NCI-H1417 treated with DMSO at 0.1 percent for 48 hours (cell line): Measurements from ENCODE around the gene DNAAF1.

Source experiments
- DNase-seq: peaks from one replicate; lab custom pipeline; 2025; lab: John Stamatoyannopoulos, UW

DNAAF1 gene

DNA sequence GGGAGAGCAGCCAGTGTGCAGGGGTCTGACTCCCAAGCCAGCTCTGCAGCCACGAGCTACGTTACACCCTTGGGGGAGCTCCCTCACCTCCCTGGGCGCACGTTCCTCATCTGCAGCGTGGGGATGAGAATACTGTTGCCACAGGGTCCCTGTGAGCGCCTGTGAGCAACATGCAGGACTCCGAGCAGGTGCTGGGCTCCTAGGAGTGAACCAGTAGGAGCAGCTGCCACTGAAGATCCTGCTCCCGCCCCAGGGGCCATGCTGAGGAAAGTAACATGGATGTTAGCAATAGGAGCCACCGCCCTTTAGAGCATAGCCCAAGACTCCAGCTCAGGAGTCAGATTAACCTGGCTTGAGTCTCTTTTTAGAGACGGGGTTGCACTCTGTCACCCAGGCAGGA lies 15.9 kb downstream of the DNAAF1 start:
- no peak for DNase-seq

DNA sequence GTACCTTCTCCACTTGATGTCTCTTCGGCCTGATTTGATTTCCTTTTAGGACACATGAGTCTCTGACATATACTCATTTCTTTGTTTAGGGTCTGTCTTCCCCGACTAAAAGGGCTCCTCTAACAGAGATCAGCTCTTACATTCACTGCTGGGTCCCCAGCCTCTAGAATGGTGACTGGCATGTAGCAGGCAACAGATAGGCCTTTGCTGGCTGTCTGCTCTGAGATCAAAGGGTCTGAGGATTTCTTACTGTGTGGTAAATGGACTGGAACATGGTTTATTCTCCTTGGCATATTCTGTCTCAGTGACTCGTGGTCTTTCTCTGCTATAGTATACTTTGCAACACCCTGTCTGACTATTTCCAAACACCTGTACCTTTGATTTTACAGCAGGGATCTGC lies 16.7 kb downstream of the DNAAF1 start:
- DNase-seq = no peak

DNA sequence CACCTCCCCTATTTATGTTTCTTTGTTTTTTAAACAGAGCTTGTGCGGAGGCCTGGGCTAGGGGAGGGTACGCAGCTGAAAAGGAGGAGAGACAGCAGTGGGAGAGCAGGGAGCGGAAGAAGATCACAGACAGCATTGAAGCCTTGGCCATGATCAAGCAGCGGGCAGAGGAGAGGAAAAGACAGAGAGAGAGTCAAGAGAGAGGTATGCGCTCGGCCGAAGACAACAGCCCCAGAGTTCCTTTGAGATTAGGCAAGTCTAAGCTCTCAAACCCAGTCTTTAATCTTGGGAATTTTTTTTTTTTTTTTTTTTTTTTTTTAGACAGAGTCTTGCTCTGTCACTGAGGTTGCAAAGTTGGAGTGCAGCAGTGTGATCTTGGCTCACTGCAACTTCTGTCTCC lies 20.6 kb downstream of the DNAAF1 start:
- DNase-seq = no peak

DNA sequence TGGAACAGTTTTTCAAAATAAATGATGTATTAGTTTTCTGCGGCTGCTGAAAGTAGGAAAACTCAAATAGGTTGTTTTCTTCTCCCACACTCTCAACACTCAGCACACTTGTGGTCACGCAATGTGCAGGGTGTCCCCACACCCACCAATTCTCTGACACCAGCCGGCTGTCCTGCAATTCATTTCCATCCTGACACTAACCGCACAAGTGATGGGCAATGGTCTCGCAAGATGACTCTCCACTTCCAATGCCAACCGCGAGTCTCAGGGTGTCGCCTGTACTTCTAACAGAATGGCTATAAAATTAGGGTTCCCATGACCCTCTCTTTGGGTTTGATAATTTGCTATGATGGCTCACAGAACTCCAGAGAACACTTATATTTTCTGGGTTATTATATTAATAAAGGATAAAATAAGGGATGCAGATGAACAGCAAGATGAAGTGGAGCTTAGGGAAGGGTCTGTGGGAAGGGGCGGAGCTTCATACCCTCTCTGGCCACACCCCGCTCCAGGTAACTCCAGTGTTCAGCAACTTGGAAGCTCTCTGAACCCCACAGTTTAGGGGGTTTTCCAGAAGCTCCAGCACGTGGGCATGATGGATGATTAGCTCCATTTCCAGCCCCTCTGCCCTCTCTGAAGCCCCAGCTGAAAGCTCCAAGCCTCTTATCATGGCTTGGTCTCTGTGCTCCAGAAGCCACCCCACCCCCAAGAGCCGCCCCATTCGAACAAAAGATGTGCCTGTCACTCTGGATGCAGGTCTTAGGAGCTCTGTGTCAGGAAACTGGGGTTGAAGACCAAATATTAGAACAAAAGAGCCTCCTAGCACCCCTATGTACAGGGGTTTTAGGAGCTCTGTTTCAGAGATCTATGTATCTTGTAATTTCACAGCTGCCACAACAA lies 21.9 kb downstream of the DNAAF1 start:
- DNase-seq = no peak

DNA sequence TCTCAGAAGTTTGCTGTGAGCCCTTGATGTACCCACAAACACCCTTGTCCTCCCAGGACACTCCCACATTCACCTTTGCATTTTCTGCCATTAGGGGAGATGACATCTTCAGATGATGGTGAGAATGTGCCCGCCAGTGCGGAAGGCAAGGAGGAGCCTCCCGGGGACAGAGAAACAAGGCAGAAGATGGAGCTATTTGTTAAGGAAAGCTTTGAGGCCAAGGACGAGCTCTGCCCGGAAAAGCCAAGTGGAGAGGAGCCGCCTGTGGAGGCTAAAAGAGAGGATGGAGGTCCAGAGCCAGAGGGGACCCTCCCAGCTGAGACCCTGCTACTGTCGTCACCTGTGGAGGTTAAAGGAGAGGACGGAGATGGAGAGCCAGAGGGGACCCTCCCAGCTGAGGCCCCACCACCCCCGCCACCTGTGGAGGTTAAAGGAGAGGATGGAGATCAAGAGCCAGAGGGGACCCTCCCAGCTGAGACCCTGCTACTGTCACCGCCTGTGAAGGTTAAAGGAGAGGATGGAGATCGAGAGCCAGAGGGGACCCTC lies 24.7 kb downstream of the DNAAF1 start:
- no peak for DNase-seq

DNA sequence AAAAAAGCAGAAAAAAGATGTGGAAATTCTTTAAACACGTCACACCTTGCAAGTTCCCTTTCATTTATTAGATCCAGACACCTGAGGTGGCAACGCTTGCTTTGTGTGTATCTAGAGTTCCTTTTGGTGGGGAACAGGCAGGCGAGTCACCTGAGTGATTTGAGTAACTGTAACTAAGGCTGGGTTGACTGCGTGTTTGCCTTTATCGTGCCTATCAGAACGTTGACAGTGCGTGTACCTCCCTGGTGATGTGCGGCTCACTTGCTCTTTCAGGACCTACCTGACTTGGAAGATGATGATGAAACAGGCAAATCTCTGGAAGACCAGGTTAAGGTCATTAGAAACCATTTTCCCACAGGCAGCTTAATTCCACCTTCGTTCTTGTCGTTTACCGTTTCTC lies 29.3 kb downstream of the DNAAF1 start:
- no peak for DNase-seq

DNA sequence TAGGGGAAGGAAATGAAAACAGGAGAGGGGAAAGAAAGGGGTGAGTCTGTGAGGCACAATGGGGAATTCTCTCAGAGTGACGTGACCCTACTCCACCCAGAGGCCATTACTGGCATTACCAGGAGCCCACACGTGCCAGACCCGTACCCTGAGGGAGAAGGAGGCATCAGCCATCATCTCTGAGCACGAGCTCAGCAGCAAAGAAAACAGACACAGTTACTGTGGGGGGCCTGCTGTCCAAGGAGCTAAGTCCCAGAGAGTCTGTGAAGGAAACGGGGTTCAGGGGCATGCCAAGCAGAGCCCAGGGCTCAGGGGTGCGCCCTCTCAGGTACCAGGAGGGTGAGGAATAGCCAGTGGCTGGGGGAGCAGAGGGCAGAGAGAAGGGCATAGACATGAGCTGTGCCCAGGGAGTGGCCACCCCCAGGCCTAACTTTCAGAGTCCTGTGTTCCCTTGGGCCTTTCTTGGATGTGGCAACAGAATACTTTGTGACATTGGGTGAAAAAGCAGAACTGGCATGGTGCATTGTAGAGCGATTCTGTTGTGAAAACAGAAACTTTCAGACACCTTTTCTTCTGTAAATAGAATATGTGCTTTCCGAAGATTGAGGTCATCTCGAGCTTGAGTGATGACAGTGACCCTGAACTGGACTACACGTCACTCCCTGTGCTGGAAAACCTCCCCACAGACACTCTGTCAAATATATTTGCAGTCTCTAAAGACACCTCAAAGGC lies 30.4 kb downstream of the DNAAF1 start:
- peak; percentile 10 for DNase-seq

DNA sequence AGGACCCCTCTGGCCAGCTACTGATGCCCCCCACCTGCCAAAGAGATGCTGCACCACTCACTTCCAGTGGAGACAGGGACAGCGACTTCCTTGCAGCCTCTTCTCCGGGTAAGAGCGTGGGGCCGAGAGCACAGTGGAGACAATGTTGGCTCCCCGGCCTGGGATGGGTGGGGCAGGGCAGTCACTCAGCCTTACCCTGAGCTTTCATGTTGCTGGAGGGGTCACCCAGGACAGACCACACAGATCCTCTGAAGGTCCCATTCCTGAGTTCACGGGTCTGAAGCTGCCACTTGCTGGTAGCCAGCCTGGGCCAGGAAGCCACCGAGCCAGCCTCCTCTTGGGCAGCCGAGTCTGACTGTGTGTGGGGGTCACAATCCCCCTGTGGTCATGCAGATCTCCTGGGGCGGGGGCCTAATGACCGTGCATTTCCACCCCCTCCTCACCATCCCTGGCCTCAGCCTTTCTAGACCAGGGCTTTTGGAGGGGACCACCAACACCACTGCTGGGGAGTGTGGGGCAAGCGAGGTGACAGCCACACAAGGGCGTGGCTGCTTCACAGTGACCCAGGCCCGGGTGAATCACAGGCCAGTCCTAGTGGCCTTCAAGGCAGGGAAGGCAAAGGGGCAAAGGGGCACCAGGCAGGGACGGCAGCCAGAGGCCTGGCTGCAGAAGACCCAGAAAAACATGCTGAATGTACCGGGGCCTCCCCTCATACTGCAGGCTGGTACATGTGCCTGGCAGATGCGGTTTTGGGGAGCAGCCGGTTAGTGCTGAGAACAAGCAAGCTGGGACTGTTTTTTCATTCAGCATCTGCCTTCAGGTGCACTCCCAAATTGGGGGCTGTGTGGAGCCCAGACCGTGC lies 31.3 kb downstream of the DNAAF1 start:
- DNase-seq = no peak

DNA sequence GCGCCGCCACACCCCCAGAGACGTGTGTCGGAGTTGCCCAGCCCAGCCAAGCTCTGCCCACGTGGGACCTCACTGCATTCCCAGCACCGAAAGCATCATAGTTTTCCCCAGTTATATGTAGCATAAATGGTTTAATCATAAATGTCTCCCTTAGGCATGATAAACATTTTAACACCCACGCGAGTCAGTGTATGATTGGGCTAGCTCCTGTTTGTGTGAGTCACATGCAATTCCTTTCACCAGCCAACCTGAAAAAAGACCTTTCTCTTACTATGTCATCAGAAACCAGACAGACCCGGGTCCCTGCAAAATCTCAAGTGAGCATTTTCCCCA lies 32.6 kb downstream of the DNAAF1 start:
- DNase-seq = no peak

DNA sequence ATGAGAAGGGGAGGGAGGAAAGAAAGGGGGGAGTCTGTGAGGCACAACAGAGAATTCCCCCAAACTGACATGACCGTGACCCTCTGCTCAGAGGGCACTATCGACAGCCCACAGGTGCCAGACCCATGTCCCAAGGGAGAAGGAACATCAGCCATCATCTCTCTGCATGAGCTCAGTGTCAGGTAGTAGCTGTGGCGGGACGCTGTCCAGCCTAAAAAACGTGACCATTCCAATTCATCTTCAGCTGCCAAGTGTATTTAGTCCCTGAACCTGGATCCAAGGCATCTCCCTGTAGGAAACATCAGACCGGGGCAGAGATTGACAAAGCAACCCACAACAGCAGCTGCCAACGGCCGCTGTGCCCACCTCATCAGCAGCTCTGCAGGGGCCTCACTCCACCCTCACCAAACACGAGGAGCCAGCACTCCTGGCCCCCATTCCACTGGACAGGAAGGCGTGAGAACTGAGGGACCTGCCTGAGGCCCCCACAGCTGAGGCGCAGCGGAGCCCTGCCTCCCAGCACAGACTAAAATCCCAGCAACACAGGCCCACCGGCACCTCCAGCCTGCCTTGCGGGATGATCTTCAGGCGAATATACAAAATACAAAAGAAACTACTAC lies 33.1 kb downstream of the DNAAF1 start:
- DNase-seq = no peak

DNA sequence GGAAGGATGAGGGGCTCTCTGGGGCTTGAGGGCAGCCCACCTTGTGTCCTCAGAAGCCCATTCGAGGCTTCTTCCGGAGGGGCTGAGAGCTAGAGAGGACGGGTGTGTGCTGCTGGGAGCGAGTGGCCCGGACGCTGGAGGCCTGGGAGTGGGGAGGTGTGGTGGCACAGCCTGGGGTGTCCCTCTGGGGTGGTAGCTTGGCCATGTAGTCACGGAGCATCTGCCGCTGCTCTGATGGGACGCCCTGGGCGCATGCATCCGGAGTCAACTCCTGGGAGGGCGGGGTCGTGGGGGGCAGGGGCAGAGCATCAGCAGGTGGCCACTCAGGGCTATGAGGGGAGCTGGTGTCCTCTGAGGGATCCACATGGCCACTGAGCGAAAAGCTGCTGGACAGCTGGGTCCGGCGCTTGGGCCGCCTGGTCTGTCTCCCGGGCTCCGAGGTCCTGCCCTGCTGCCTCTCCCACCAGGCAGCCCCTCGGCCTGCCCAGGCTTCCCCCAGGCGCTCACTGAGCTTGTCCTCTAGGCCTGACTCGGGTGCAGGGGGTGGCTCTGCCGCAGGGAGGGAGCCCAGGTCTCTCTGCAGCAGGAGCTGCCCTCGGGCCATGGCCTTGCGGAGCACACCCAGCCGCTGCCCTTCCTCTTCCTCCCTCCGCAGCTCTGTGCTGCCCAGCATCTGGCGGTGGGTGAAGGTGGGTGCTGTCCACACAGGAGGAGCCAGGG lies 33.9 kb downstream of the DNAAF1 start:
- DNase-seq = no peak

DNA sequence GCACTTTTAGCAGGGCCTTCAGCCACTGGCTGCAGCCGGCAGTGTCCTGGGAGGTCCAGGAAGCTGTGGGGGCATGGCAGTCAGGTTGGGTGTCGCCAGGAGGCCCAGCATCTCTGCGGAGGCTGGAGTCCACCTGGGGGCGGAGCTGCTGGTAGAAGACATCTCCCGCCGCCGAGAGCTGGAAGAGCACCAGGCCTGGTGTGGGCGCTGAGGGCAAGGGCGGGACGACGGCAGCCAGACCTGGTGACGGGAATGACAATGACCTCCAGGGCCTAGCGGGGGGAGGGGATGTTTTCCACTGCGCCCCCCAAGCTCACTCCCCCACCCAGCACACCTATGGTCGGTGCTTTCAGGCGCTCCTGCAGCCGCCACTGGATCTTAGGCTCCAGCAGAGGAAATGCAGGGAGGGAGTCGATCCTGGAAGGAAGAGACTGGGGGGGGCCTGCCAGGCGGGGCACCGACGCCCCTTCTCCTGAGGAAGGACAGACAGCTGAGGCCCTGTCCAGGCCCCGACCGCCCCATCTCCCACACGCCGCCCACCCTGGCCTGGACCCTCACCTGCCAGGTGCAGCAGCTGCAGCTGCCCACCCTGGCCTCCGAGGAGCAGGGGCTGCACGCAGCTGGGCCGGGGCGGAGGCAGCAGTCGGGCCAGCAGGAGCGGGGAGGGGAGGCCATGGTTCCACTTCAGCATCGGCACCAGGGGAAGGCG lies 34.7 kb downstream of the DNAAF1 start:
- DNase-seq = no peak

DNA sequence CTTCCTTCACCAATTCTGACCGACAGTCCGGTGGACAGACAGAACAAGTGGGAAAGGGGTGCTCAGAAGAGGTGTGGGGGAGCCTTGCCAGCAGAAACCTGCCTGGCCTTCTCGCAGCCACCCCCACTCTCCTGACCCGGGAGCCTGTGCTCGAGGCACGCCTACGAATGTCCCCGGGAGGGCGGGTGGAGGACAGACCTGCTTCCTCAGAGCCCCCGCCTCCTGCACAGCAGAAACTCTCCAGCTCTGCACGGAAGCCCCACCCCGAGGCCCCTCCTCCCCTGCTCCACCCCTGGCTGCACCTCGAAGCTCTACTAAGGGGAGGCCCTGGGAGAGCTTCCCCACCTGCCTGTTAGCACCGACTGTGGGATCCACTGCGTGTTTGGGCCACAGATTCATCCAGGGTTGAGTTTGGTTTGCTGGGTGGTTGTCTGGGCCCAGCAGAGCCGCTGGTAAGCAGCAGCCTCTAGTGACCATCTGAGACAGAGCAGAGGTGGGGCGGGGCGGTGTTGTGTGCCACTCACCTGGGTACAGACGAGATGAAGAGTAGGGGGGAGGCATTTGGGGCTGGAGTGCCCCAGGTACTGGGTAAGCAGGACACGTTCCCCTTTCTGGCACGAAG lies 35.5 kb downstream of the DNAAF1 start:
- DNase-seq = no peak

DNA sequence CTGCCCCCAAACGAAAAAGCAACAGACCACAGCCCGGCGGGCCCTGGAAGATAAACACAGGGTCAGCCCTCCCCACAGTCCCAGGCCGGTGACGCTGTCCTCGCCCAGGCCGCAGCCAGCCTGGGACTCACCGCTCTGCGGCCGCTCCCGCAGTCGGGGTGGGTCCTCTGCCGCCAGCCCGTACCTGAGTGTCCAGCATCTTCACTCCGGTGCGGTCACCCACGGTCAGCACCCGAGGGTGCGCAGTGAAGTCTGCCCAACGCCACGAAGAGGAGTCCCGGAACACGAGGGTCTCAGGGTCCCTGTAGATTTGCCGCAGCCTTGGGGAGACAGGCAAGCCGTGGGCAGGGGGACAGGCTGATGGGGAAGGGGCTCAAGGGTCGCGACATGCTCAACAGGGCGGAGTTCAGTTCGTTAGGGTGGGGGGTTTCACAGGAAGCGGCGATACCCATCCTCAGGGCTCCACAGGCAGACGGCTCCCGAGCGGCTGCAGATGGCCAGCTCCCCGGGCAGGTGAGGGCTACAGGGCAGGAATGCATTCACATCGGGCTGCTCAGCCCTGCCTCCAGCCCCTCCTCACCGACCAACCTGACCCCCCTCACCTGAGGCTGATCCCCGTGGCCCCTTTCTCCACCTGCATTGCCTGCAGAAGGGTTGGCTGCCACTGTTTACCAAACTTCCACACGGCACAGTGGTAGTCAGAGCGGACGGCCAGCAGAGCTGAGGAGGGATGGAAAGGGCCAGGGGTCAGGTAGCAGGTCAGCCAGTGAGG lies 36.2 kb downstream of the DNAAF1 start:
- DNase-seq = no peak

DNA sequence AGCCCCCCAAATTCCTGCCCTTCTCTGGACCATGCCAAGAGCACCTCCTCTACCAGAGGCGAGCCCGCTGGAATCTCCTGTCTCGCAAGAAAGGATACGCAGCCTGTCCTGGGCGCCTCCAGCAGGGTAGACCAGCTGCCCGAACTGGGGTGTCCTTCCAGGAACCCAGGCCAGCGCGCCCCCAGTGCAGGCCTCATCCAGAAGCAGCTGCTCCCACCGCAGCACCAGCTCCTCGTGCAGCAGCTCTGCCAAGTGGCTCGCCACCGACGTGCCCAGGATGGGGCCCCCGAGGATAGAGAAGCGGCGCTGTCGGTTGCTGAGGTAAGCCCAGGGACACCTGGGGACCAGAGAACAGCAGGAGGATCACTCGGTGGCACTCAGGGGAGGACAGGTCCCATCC lies 37.0 kb downstream of the DNAAF1 start:
- no peak for DNase-seq

DNA sequence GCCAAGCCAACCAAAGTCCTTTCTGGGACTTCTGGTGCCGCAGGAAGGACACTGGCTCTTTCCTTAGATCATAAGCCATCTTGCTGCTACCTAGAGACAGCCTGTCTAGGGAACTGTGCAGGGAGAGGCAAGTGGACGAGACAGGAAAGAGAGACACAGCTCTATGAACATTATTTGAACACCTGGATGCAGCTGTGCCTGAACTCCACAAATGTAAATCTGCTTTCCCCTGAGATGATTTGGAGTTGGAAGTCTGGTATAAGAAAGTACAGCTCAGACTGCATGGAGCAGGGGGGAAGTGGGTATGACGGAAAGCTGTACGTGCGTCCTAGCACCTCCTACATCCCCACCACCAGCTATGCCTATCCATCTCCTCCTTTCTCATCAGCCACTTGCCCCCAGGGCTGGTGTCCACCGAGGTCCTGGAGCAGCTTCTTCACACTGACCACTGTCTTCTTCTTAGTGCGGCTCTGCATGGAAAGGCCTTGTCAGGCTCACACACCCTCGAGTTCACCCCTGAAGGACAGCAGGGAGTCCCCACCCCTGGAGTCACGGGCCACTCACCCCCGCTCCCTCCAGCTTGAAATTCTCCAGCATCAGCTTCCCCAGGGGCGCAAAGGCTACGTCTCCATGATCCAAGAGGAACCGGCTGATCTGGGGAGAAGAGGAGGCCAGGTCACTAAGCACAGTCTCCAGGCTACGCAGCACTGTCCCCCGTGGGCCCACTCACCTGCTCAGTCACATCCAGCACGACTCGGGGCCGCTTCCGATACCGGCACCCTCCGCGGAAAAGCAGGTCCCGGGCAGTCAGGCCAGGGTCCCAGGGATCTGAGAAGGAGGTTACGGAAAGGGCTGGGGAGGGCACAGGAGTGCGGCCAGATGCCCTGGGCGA lies 37.8 kb downstream of the DNAAF1 start:
- DNase-seq = no peak

DNA sequence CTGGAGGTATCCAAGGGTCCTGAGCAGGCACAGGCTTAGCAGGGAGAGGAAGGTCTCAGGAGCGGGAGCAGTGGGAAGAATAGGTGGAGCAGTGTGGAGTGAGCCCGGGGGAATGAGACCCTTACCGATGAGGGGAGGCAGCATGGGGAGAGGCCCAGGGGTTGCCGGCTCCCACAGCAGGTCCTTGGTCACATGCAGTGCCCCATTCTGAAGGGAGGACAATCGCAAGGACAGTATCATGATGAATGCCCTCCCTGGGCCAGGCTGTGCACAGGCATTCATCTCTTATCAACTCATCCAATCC lies 38.4 kb downstream of the DNAAF1 start:
- no peak for DNase-seq

DNA sequence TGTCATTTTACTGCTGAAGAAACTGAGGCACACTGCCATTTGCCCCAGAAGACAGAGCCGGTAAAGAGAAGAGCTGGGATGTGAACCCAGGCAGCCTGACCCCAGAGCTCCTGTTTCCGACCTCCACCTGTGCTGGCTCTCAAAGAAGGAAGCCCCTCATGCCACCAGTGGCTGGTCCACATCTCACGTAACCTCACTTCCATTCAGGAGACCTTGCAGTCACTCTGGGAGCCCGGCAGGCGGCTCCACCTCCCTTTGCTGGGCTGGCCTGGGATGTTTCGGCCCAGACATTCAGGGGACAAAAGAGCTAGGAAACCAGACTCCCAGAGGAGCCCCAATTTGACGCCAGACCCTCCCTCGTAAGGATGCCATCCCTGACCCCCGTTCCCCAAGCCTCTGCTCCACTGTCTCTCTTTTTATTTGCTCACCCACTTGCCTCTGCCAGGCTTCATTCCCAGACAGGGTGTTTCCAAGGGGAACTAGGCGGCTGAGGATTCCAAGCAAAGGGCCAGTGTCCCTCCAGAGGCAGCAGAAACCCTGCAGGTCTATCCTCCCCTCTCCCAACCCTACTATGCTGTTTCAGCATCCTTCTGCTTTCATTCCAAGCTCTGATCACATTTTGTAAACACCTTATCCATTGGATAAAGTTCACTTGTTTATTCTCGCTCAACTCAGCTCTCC lies 38.9 kb downstream of the DNAAF1 start:
- DNase-seq = no peak
